LNCAP (cell line): Measurements from ENCODE around the gene HHIPL2.

Experiments
- TF ChIP-seq, protein P1 (sequence below): fragments of 450-650 bp; IDR thresholded peaks from 2 replicates; pipeline ENCODE4 v1.5.1; 2017; ENCODE audit warnings: mild to moderate bottlenecking

HHIPL2 gene

DNA sequence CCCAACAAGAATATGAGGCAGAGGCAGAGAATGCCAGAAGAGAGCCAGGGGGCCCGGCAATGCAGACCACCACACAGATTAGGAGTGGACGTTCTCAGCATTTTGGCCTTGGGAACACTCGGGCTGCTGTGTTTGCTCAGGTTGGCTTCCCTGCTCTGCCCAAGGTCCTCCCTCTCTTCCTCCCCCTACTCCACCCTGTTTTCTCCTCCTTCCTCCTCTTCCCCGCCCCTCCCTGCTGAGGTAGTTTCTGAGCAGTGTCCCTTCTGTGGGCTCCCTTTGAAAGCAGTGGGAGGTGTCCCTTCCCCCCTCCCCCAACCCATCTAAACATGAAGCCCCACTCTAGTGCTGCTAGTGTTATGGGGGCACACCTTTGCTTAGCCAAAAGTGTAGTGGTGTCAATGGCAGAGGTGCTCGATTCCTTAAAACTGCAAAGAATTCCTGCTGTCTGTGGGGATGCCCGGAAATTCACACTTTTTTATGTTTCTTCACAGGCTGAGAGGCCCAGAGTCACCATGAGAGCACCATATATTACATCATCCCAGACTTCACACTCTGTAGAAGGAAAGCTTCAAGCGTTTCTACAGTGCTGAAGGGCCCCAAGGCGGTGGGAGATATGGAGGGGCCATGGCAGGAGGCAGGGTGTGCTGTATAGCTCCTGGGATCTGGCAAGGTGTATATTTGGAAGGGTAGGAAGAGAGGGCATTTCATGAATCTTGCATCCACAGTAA, at the start of gene HHIPL2:
TSS of gene HHIPL2 (minus strand) at position 161 of the 728 bp plus-strand sequence. CDS start at position 101, 60 bp downstream.
- TF ChIP-seq, protein P1, sequence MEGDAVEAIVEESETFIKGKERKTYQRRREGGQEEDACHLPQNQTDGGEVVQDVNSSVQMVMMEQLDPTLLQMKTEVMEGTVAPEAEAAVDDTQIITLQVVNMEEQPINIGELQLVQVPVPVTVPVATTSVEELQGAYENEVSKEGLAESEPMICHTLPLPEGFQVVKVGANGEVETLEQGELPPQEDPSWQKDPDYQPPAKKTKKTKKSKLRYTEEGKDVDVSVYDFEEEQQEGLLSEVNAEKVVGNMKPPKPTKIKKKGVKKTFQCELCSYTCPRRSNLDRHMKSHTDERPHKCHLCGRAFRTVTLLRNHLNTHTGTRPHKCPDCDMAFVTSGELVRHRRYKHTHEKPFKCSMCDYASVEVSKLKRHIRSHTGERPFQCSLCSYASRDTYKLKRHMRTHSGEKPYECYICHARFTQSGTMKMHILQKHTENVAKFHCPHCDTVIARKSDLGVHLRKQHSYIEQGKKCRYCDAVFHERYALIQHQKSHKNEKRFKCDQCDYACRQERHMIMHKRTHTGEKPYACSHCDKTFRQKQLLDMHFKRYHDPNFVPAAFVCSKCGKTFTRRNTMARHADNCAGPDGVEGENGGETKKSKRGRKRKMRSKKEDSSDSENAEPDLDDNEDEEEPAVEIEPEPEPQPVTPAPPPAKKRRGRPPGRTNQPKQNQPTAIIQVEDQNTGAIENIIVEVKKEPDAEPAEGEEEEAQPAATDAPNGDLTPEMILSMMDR: no peak

DNA sequence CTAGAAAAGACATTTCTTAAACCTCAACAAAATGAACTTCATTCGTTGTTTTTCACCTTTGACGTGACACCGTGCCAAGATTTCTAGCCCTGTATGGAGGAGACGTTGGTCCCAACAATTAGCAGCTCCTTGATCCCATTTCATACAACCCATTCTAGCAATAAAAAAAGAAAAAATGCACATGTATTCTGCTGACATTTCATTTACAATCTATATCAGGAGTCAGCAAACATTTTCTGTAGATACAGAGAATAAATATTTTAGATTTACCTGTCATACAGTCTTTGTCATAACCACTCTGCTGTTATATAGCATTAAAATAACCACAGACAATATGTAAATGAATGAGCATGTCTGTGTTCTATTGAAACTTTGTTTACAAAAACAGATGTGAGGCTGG, 48.8 kb upstream of the HHIPL2 start:
- TF ChIP-seq, protein P1: no peak

DNA sequence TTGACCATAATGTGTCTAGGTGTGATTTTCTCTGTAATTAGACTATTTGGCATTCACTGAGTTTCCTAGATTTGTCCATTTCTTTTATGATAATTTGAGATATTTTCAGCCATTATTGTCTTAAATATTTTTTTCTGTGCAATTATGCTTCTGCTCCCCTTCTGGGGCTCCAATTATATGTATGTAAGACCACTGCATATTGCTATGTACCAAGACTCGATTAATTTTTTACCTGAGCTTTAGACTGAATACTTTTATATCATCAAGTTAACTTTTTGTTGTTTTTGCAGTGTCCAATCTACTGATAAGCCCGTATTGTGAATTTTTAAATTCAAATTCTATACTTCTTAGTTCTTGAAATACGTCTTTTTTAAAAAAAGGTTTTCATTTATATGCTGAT, 46.9 kb upstream of the HHIPL2 start:
- TF ChIP-seq, protein P1: no peak

DNA sequence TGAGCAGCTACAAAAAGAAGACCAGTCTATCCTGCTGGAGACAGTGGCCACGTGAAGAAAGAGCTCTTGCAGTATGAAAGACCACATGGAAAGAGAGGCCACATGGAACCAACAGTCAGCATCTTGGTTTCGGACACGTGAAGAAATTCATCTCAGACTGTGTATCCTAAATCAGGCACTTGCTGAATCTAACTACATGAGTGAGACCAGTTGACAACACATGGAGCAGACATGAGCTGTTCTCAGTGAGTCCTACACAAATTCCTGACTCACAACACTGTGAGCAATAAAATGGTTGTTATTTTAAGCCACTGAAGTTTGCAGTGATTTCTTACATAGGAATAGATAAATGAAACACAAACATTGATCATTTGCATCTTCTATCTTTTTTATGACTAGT, 44.3 kb upstream of the HHIPL2 start:
- TF ChIP-seq, protein P1: no peak

DNA sequence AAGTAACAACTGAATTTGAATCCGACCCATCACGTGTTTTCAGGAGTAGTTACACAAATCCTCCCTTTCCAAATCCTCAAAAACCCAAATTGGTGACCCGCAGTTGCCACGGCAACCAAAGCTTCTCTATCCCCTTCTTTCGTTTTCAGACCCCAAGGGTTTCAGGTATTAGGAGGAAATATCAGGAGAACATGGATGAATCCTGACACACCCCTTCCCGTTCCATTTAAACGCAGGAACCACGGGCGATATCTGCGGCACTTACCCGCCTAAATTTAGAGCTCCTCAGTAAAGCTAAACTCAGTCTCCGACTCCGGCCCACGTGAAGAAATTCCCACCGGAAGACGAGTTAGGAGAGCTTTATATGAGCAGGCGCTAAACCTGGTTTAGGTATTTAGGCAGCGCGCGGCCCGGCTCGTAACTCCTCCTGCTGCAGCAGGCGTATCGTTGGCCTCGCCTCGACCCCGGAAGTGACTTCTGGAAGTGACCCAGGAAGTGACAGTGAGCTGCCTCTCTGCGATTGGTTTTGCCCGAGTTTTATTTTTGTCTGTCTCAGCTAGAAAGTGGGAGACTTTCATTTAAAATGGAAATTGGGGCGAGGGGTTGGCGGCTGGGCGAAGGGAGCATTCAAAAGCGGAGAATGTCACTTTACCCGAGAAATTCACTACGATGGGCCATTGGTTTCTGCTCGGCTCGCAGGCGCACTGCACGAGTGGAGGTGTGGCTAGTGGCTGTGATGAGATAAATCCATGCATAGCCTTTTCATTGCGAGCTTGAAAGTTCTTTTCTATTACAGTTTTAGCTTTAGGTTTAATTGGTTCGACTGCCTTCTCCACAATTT, 41.8 kb upstream of the HHIPL2 start, which contains the start of gene TAF1A:
TSS of gene TAF1A (minus strand) at position 472 of the 841 bp plus-strand sequence.
- TF ChIP-seq, protein P1: no peak

DNA sequence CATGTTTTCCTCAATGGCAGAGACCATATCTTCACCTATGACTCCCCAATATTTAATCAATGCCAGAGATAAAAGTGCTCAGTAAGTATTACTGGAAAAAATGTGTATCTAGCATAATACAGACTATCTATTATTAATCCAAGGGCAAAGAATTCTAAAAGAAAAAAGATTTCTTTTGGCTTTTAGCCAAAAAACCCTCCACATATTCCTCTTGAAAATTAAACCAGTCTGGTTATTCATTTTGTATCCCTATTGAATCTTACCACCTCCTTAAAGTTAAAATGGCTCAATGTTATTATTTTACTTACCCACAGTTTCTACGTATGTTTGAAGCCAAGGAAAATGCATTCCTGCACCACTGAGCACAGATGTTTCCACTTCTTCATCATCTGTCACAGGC, 40.2 kb upstream of the HHIPL2 start:
- TF ChIP-seq, protein P1: no peak

DNA sequence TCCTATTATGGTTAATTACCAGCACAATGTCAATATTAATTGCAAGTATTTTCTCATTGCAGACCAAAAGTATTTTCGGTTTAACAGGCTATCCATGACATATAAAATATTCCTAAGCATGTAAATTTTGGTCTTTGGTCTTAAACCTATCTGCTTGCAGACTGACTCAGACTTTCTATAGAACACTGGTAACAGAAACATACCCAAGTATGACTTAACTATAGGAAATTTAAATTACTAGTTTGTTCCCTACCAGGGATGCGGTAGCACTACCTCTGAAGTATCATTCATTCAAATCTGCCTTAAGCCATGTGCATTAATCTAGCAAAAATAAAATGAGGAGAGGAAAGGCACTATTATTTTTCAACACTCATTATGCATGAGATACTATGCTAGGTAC, 38.9 kb upstream of the HHIPL2 start:
- TF ChIP-seq, protein P1: no peak
